ENCODE data around the gene DCPS.
"Not testable (repeated sequence)": the region's sequence is repeated elsewhere in the genome, so short reads cannot be mapped to it uniquely, and the experiment has no call there.

Gene DCPS

DNA sequence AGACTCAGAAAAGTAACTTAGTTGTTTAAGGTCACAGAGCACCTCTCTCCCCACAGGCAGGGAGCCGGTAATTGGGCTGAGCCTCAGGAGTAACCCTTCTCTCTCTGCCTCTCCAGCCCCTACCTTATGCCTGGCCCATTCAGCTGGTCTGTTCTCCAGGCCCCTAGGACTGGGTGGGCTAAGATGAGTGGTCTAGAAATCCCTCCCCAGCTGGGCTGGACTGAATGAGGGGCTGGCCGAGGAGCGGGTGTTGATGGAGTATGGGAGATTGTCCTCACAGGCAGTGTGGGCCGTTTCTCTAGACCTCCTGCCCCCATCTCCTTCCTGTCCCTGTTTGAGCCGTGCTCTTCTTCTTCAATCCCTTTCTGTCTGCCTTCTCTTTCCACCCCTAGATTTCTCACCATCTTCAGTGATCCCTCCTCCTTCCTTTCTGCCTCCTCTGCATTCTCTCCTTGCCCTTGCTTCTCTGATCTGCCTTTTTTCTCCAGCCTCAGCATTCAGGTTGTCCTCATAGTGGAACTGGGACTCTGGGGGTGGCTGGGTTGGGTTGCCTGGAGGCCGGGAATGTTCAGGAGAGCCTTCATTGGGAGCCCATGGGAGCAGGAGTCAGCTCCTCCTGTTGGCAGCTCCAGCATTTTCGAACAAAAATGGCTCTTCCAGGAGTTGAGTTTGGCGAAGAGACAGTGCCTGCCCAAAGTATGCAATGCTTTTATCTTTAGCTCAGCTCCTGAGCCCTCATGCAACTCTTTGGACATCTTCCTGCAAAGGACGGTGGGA, 59.2 kb downstream of the DCPS start:
- DNase-seq = no peak

DNA sequence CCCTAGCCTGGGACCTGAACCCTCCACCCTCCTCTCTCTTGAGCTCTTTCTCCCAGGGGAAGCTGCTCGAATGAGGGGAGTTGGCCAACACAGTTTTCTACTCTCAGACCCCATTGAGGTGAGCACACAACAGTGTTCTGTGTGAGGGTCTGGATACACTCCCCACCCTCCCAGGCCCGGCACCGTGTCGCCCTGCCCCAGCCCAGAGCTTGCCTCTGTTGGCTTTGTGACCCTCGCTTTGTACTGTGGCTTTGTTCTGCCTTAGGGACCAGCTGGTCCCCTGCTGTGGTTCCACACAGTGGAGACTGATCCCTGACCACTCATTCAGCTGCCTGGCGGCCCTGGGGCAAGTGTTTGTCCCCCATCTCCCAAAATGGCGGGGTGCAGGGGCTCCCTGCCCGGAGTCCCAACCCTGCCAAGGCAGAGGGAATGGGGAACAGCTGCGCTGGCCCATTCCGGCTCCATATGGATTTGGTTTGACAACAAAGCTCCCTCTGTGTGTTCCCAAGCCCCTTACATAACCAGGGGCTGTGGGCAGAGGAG, 59.9 kb downstream of the DCPS start:
- DNase-seq = peak; percentile 74

DNA sequence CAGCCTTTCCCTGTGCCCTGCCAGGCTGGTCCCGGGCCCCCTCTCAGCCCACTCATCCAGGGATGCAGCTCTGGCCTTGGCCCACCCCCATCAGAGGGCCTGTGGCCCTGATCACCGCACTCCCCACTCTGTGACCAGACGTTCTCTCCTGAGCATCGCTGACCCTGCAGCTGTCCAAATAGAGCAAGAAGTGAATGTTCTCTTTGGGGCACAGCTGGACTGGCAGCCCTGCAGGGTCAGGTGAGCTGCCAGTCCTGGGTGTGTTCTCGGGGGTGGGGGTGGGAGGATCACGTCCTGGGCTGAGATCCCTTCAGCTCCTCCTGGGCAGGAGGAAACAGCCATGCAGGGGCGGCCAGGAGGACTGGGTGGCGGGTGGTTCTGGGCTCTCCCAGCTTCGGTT, 60.9 kb downstream of the DCPS start:
- DNase-seq = not testable (repeated sequence)

DNA sequence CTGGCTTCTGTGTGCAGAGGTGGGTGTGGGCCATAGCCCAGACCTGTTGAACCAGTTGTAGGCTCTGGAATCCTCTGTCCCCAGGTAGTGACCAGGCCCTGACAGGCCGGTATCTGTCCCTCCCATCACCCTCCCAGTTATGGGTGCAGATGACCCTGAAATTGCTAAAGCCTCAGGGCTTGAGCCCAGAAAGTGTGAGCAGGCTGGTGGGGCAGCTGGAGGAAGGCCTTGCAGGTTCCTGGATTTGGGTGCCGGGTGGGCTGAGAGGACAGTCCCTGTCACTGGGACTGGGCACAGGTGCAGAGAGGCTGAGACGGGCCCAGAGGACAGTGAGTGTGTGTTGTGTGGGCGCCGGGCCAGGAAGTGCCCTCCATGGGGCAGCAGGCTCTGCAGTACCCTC, 61.6 kb downstream of the DCPS start:
- DNase-seq = not testable (repeated sequence)

DNA sequence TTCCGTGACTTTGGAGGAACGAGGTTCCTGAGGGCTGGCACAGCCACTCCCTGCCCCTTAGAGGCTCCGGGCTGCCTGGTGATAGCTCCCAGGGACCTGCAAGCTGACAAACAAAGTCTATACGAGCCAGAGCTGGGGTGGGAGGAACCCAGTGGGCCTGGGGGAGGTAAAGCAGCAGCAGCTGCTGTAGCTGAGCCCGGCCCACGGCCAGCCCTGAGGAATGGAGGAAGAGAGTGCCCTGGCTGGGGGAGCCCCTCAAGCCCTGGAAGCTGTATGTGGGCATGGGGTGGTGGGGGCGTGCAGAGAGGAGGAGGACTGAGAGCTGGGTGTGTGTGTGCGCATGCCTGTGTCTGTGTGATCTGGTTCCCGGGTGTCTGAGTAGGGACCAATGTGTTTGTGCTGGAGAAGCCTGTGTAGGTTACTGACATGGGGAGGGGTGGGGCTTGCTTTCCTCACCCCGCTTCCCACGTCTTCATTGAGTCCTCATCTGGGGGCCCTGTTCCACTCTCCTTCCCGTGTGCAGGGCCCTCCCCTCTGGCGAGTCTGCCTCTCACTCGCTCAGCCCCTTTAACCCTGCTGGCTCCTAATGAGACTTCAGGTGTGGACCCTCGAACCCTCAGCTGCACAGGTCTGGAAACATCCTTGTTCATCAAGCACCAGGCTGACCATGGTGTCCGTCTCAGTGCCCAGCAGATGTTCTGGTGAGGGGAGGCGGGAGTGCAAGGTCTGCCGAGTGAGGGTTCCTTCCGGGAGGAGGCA, 62.4 kb downstream of the DCPS start:
- DNase-seq = no peak

DNA sequence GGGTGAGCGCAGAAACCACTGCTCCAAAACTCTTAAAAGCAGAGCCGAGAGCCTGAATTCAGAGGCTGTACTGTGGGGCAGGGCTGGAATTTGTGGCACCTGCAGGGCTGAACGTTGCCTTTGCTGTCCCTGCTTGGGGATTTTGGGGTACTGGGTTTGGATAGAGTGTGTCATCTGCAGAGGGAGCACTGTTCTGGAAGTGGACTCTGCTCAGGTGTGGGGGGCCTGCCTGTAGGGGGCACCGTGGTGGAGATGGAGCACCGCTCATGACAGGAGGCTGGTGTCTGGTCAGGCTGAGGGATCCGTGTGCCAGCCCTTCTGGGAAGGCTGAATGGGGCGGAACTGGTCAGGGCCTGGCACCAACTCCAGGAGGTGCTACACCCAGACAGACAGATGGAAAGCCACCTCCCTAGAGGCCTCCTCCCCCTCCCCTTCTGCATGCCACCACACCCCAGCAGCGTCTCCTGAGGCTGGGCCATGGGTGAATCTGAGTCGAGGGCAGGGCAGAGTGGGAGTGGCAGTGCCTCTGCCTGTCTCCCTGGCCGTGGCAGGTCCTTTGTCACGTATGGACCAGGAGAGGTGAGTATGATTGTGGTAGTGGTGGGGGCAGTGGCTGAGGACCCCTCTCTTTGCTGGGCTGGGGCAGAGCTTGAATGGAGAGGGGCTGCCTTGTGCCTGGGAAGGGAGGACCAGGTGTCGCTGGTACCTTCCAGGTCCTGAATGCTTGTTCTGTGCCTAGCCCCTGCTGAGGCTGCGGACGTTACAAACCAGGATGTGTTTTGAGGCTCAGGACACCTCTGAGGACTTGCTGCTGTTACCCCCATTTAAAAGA, 63.2 kb downstream of the DCPS start:
- not testable (repeated sequence) for DNase-seq

DNA sequence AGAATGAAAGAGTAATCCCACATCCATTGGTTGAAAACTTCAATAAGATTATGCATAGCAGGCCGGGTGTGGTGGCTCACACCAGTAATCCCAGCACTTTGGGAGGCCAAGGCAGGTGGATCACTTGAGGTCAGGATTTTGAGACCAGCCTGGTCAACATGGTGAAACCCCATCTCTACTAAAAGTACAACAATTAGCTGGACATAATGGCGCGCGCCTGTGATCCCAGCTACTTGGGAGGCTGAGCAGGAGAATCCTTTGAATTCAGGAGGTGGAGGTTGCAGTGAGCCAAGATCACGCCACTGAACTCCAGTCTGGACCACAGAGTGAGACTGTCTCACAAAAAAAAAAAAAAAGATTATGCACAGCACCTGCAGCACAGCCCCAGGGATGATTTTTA, 63.9 kb downstream of the DCPS start:
- DNase-seq = not testable (repeated sequence)

DNA sequence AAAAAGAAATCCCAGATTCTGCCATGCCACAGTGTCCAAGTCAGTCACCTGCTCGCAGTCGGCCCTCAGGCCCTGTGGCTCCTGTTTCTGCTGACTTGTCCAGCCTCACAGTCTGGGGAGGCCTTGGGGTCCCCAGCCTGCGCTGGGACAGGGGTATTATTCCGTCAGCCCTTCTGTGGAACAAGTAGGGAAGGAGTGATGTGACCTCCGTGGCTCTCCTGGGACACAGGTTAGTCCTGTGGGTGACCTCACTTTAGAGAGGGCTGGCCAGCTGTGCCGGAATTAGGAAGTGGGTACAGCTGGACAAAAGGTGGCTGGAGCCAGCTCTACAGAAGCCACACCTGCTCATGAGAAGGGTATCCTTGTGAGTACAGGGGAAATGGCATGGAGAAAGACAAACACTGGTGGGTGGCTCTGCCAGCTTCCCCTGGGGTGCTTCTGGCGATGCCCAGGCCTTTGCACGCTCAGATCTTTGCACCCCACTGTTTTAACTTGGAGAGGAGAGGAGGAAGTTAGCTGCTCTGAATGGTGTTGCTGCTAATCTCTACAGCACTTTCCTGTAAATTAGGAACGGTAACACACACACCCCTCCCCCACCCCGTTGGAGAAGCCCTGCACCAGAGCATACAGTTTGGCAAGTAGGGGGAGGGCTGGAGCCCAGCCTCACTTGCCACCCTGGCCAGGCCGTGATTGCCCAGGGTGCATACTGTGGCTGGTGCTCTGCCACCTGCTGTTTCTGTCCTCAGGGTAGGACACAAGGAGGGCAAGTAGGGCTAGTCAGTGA, 64.7 kb downstream of the DCPS start:
- not testable (repeated sequence) for DNase-seq

DNA sequence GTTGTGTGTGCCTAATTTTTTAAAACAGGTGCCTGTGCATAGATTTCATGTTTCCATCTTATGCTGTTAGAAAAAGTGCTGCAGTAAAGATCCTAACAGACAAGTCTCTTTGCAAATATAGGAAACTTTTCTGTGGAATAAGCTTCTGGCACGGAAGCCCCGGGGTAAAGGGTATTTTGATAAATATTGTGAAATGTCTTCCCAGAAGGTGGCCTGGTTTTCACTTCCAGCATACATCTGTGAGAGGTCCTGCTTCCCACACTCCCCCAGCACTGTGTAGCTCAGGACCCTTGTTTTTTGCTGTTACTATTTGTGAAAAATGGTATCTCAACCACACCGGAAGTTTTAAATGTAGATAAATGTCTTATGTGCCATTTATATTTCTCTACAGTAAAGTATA, 66.2 kb downstream of the DCPS start:
- DNase-seq = no peak

- DNase-seq = no peak
These were observed 67.7 kb downstream of the DCPS start for GRCh38 chr11:126371595-126371994.

DNA sequence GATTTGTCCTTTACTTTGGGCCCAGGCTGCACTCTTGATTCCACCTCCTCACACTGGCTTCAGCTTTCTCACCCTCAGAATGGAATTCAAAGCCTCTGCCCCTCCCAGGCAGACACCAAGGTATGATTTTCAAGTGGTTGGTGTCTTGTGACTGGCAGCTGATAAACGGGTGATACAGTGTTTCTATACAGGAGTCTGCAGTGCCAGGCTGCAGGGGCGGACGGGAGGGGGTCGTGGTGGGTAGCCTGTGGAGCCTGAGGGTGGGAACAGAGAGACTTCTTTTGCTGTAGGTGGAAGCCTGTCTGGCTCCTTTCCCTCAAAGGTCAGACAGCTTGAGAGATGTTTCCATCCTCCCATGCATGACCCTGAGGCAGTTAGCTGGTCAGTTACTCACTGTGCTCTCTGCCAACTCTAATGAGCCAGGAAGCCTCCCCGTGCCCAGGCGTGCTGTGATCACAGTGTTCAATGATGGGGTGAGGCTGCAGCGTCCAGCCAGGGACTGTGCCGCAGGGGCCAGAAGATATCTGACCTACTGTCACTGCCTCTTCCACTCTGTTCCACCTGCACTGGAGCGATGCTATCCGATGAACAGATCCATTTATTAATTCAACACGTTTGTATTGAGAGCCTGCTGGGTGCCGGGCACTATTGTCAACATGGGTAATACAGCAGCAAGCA, 69.7 kb downstream of the DCPS start:
- DNase-seq = not testable (repeated sequence)

- not testable (repeated sequence) for DNase-seq
These were observed 70.9 kb downstream of the DCPS start for GRCh38 chr11:126374562-126375300.

GRCh38 chr11:126375726-126376125, 71.9 kb downstream of the DCPS start:
- DNase-seq = no peak

DNA sequence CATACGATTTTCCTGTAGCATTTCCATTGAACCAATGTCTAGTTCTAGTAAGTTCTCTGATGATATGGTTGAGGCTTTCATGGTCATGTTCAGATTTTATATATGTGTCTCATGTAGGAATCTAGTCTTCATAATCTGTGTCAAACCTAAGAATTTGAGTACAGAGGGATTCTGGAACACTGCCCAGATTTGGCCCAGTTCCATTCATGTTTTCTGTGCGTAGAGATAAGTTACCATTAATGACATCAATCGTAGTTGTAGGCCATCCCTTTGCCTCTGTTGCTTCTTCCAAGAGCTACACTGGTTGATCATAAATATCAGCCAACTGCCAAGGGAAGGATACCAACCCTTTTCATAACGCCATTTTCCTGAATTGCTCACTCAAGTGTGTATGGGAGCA, 74.9 kb downstream of the DCPS start:
- DNase-seq = no peak

- DNase-seq = no peak
These were observed 77.0 kb downstream of the DCPS start for GRCh38 chr11:126380909-126381308.

DNA sequence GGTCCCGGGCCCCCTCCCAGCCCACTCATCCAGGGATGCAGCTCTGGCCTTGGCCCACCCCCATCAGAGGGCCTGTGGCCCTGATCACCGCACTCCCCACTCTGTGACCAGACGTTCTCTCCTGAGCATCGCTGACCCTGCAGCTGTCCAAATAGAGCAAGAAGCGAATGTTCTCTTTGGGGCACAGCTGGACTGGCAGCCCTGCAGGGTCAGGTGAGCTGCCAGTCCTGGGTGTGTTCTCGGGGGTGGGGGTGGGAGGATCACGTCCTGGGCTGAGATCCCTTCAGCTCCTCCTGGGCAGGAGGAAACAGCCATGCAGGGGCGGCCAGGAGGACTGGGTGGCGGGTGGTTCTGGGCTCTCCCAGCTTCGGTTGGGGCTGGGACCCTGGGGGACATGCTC, 78.1 kb downstream of the DCPS start:
- DNase-seq = not testable (repeated sequence)

- not testable (repeated sequence) for DNase-seq
These were observed 78.8 kb downstream of the DCPS start for GRCh38 chr11:126382641-126383040.

DNA sequence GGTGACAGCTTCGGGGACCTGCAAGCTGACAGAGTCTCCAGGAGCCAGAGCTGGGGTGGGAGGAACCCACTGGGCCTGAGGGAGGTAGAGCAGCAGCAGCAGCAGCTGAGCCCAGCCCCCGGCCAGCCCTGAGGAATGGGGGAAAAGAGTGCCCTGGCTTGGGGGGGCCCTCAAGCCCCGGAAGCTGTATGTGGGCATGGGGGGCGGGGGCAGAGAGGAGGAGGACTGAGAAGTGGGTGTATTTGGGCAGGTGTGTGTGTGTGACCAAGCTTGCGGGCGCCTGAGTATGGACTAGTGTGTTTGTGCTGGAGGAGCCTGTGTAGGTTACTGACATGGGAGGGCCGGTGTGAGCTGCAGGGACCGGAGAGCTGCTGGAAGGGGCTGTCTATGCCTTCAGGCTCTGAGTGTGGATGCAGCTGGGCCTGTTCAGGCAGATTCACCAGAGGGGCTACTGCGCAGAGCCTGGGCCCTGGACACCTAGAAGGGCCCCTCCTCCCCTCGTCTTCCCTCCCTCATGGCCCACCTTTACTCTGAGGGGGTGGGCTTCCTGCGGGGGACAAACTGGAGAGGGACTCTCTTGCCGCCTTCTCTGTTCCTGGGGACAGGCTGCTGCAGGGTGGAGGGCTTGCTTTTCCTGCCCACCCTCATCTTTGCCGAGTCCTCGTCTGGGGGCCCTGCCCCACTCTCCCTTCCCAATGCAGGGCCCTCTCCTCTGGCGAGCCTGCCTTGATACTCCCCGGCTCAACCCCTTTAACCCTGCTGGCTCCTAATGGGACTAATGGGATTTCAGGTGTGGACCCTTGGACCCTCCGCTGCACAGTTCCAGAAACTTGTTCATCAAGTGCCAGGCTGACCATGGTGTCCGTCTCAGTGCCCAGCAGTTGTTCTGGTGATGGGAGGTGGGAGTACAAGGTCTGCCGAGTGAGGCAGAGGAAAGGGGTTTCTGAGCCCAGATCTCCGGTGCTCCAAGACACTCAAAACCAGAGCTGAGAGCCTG, 79.8 kb downstream of the DCPS start:
- DNase-seq = no peak

- no peak for DNase-seq
These were observed 80.7 kb downstream of the DCPS start for GRCh38 chr11:126384449-126385070.
